ENCODE data around the gene TMEM178B. TPM values are rescaled to one million over a fixed set of nuclear protein-coding genes. Genes with fewer than 3 reads are reported as not detected.

TMEM178B gene
- polyA plus RNA-seq, 1 donor (not counting 4 experiments of a cell fraction or from before 2014, with no cell fraction given) = not detected

- no peak for TF ChIP-seq CTCF (optimal IDR thresholded peaks at IDR 0.05 in 1 of 3, IDR thresholded peaks at IDR 0.05 in 1 of 3, conservative IDR thresholded peaks at IDR 0.05 in 1 of 3; ENCODE audit: extremely low read depth in 1 of 3, insufficient read depth in 2 of 3, low read length in 3 of 3)
- TF ChIP-seq EZH2 (IDR thresholded peaks at IDR 0.05; ENCODE audit: low read length) = no peak
- dilution Hi-C loops (cut with MboI; ENCODE audit: extremely low pct_ligation_motif_present, low sequenced_read_pairs) = no loop called here
- Histone ChIP-seq H3K4me2 (ENCODE audit: control insufficient read depth, extremely low read depth, insufficient read depth, low read depth, low read length) (no peak overlapping the region), H3K9ac (ENCODE audit: control insufficient read depth, extremely low read depth, insufficient read depth, low read length) (no peak overlapping the region), H3K9me1 (ENCODE audit: control insufficient read depth, extremely low read depth, insufficient read depth, low read length) (no peaks in the 10 kb centered on the region), H3K36me3 (ENCODE audit: control insufficient read depth in 2 of 2, extremely low read depth in 1 of 2, insufficient read depth in 2 of 2, low read length in 2 of 2) (no peaks in the 10 kb centered on the region), H3K4me3 (ENCODE audit: control insufficient read depth in 2 of 3, extremely low read depth in 1 of 3, insufficient read depth in 2 of 3, low read depth in 1 of 3, low read length in 3 of 3) (no peak overlapping the region), H2AFZ (ENCODE audit: control insufficient read depth, low read length) (no peak overlapping the region), H3K79me2 (ENCODE audit: control insufficient read depth, insufficient read depth, low read length) (no peaks in the 10 kb centered on the region), H3K27ac (ENCODE audit: control insufficient read depth, insufficient read depth, low read length) (no peak overlapping the region), H4K20me1 (ENCODE audit: control insufficient read depth, extremely low read depth, insufficient read depth, low read length) (no peaks in the 10 kb centered on the region), H3K27me3 (ENCODE audit: control insufficient read depth, extremely low read depth, insufficient read depth, low read length) (no peaks in the 10 kb centered on the region), H3K9me3 (ENCODE audit: control insufficient read depth, low read depth, low read length) (no peaks in the 10 kb centered on the region), H3K4me1 (ENCODE audit: control insufficient read depth, extremely low read depth, insufficient read depth, low read length) (no peaks in the 10 kb centered on the region)
- FAIRE-seq (no peak), DNase-seq (ENCODE audit: low read depth, low spot score) (no peak)
These were observed 68.2 kb downstream of the TMEM178B start for GRCh38 chr7:141142058-141142457.

DNA sequence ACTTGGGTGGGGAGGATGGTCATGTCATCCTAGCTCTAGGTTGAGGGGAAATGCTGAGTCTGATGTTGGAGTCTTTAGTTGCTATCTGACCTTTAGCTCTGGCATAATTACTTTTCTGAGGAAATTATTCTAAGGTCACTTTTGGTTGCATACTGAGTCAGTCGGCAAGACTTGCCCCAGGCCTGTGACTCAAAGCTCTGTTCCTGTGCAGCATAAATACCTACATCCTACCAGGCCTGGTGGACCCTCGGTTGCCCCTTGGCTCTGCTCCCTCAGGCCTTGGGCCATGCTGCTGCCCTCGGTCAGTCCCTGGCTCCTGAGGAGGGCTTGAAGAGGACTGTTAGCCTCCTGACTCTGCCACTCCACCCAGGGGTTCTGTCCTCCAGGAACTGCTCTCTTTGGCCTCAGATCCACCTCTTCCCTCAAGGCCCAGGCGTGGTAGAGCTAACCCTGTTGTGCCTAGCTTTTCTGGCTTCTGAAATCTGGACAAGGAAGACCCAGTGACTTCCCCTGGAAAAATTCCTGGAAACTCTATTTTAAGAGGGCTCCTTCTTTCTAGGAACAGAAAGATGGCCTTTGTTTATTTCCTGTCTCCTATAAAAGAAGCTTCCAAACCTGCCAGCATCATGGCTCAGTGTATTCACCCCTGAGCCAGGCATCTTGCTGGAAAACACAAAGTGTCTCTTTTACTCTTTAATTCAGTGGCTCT is 71.2 kb downstream of the TMEM178B start:
- Histone ChIP-seq H3K27me3 (ENCODE audit: control insufficient read depth, extremely low read depth, insufficient read depth, low read length) (no peaks in the 10 kb centered on the region), H3K9me3 (ENCODE audit: control insufficient read depth, low read depth, low read length) (no peaks in the 10 kb centered on the region), H3K4me2 (ENCODE audit: control insufficient read depth, extremely low read depth, insufficient read depth, low read depth, low read length) (no peak overlapping the region), H2AFZ (ENCODE audit: control insufficient read depth, low read length) (no peak overlapping the region), H3K4me3 (ENCODE audit: control insufficient read depth in 2 of 3, extremely low read depth in 1 of 3, insufficient read depth in 2 of 3, low read depth in 1 of 3, low read length in 3 of 3) (no peak overlapping the region), H3K79me2 (ENCODE audit: control insufficient read depth, insufficient read depth, low read length) (no peaks in the 10 kb centered on the region), H3K4me1 (ENCODE audit: control insufficient read depth, extremely low read depth, insufficient read depth, low read length) (no peaks in the 10 kb centered on the region), H4K20me1 (ENCODE audit: control insufficient read depth, extremely low read depth, insufficient read depth, low read length) (no peaks in the 10 kb centered on the region), H3K9ac (ENCODE audit: control insufficient read depth, extremely low read depth, insufficient read depth, low read length) (no peak overlapping the region), H3K36me3 (ENCODE audit: control insufficient read depth in 2 of 2, extremely low read depth in 1 of 2, insufficient read depth in 2 of 2, low read length in 2 of 2) (no peaks in the 10 kb centered on the region), H3K9me1 (ENCODE audit: control insufficient read depth, extremely low read depth, insufficient read depth, low read length) (no peaks in the 10 kb centered on the region), H3K27ac (ENCODE audit: control insufficient read depth, insufficient read depth, low read length) (no peak overlapping the region)
- DNase-seq (ENCODE audit: low read depth, low spot score) = no peak
- dilution Hi-C loops (cut with MboI; ENCODE audit: extremely low pct_ligation_motif_present, low sequenced_read_pairs) = no loop called here
- TF ChIP-seq EZH2 (IDR thresholded peaks at IDR 0.05; ENCODE audit: low read length) (no peak), CTCF (optimal IDR thresholded peaks at IDR 0.05 in 1 of 3, IDR thresholded peaks at IDR 0.05 in 1 of 3, conservative IDR thresholded peaks at IDR 0.05 in 1 of 3; ENCODE audit: extremely low read depth in 1 of 3, insufficient read depth in 2 of 3, low read length in 3 of 3) (no peak)
- no peak for FAIRE-seq
